Esophagus squamous epithelium (tissue), 4 donors: Measurements from ENCODE around the gene DGUOK. TPM values are rescaled to one million over a fixed set of nuclear protein-coding genes. Genes with fewer than 3 reads are reported as not detected.

Experiments
- small RNA-seq, 4 donors: library from RNA; depleted of rRNA; stranded (forward); fragments of <200 nt; gene quantifications; one replicate each; pipeline ENCODE3, GENCODE V24; 2016
- total RNA-seq, 4 donors: library from RNA; depleted of rRNA; stranded (reverse); fragments of >200 nt; gene quantifications; one replicate each; pipeline ENCODE4 v1.1.0, GENCODE V29; 2016

The DGUOK gene
- total RNA-seq, 4 donors from 2014 or later: 23.5 to 53.4 (median 40.2) TPM

Small RNA genes lying within 50 kb of the gene (small RNA-seq; reads per million reads assigned to genes)
- 0 reads per million in 4 donors for gene AC110801.1
- gene RNA5SP97: 0 to 0.30 (median 0.04) reads per million in 4 donors

Other genes with a start within 250 kb of the DGUOK start
- gene TPRKB, start 189.5 kb upstream of the DGUOK start, total RNA-seq: 10 to 100 TPM; 23.3 to 49.8 (median 44.9) TPM
- gene DUSP11, start 146.8 kb upstream of the DGUOK start, total RNA-seq: 10 to 100 TPM; 24.5 to 48.2 (median 41.0) TPM
- not detected for gene C2orf78, start 142.7 kb upstream of the DGUOK start, total RNA-seq
- 10 to 100 TPM; 23.5 to 36.8 (median 32.5) TPM for gene STAMBP, start 97.9 kb upstream of the DGUOK start, total RNA-seq
- gene ACTG2, start 33.9 kb upstream of the DGUOK start, total RNA-seq: 100 to 1,000 TPM in 3 of 4 donors, 10 to 100 TPM in 1; 37.7 to 809 (median 109) TPM
- 10 to 100 TPM in 3 of 4 donors, 1 to 10 TPM in 1; 6.6 to 20.2 (median 16.2) TPM for gene TET3, start 58.0 kb downstream of the DGUOK start, total RNA-seq
- 10 to 100 TPM; 27.1 to 69.3 (median 40.8) TPM for gene BOLA3, start 221.0 kb downstream of the DGUOK start, total RNA-seq